Activated naive CD8-positive, alpha-beta T cell (primary cell): ENCODE results near the gene ZKSCAN3.

Source experiments
- H3K27ac Mint-ChIP-seq: one replicate; pipeline ENCODE4 v1.8.0; 2021; ENCODE audit warnings: mixed read lengths
- H3K27me3 Mint-ChIP-seq: one replicate; pipeline ENCODE4 v1.8.0; 2021; ENCODE audit warnings: mixed read lengths
- H3K36me3 Mint-ChIP-seq: one replicate; pipeline ENCODE4 v1.8.0; 2021; ENCODE audit warnings: mixed read lengths
- H3K4me1 Mint-ChIP-seq: one replicate; pipeline ENCODE4 v1.8.0; 2021; ENCODE audit warnings: low read depth, mixed read lengths
- H3K4me3 Mint-ChIP-seq: one replicate; pipeline ENCODE4 v1.8.0; 2021; ENCODE audit warnings: mild to moderate bottlenecking, mixed read lengths
- H3K9me3 Mint-ChIP-seq: one replicate; pipeline ENCODE4 v1.8.0; 2021; ENCODE audit warnings: low read depth, mixed read lengths

ZKSCAN3 gene

GRCh38 chr6:28335040-28335563 is 14.6 kb upstream of the ZKSCAN3 start:
- H3K27me3 Mint-ChIP-seq: no peaks in the 10 kb centered on the region
- peaks cover 3% of the 10 kb centered on the region for H3K36me3 Mint-ChIP-seq
- no peak overlapping the region for H3K27ac Mint-ChIP-seq
- H3K9me3 Mint-ChIP-seq: no peaks in the 10 kb centered on the region
- H3K4me3 Mint-ChIP-seq: peak overlapping the region; percentile 46
- peaks cover 10% of the 10 kb centered on the region for H3K4me1 Mint-ChIP-seq

DNA sequence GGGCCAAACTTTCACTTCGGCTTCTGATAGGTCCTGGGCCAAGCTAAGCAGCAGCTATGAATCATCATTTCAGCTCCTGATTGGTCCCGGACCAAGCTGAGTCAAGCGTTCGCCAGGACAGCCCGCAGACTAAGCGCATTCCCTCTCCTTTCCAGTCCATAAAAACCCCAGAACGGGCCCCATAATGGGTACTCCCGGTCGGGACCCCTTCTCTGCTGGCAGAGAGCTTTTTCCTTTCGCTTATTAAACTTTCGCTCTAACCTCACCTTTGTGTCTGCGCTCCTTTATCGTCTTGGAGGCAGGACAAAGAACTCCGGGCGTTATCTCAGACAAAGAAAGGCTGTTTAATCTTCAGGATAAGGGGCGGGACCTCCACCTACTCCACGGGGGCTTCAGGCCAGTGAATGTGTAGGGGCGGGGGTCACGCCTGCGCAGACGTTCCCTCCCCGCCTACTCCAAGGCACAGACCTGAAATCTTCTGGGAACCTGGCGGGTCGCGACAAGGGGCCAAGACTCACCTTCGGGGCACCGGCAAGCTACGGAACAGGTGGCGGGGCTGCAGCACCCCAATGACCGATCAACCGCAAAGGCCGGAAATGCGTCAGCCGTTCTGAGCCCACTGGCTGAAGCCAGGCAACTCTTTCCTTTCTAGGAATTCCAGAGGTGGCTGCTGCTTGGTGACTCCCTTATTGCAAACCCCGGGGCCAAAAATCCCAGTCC is 14.0 kb upstream of the ZKSCAN3 start, which contains the start of gene ZSCAN31:
Gene ZSCAN31, minus strand, starts transcription at position 585 of the 720 bp plus-strand sequence. CDS start 6,465 bp downstream, outside the sequence.
- Mint-ChIP-seq H3K27me3 (no peaks in the 10 kb centered on the region), H3K4me1 (peaks cover 10% of the 10 kb centered on the region), H3K27ac (no peak within 1 kb of the TSS), H3K9me3 (no peaks in the 10 kb centered on the region), H3K4me3 (peak within 1 kb of the TSS; percentile 46), H3K36me3 (peaks cover 4% of the 10 kb centered on the region)

- Mint-ChIP-seq H3K27me3 (no peaks in the 10 kb centered on the region), H3K27ac (no peak overlapping the region), H3K36me3 (peaks cover 7% of the 10 kb centered on the region), H3K4me3 (no peak overlapping the region), H3K4me1 (peaks cover 10% of the 10 kb centered on the region), H3K9me3 (no peaks in the 10 kb centered on the region)
These were observed 13.2 kb upstream of the ZKSCAN3 start for GRCh38 chr6:28336284-28337120.

- Mint-ChIP-seq H3K4me1 (peaks cover 10% of the 10 kb centered on the region), H3K36me3 (peaks cover 7% of the 10 kb centered on the region), H3K27me3 (no peaks in the 10 kb centered on the region), H3K9me3 (no peaks in the 10 kb centered on the region), H3K4me3 (no peak overlapping the region), H3K27ac (no peak overlapping the region)
These were observed 12.6 kb upstream of the ZKSCAN3 start for GRCh38 chr6:28337121-28337520.

- Mint-ChIP-seq H3K4me3 (no peak overlapping the region), H3K36me3 (peaks cover 7% of the 10 kb centered on the region), H3K9me3 (no peaks in the 10 kb centered on the region), H3K4me1 (no peaks in the 10 kb centered on the region), H3K27ac (no peak overlapping the region), H3K27me3 (peaks cover 3% of the 10 kb centered on the region)
These were observed 9.2 kb upstream of the ZKSCAN3 start for GRCh38 chr6:28340310-28341095.

GRCh38 chr6:28343898-28344677 is 5.7 kb upstream of the ZKSCAN3 start:
- peaks cover 7% of the 10 kb centered on the region for H3K36me3 Mint-ChIP-seq
- H3K27ac Mint-ChIP-seq: no peak overlapping the region
- peaks cover 12% of the 10 kb centered on the region for H3K27me3 Mint-ChIP-seq
- H3K4me3 Mint-ChIP-seq: no peak overlapping the region
- H3K9me3 Mint-ChIP-seq: no peaks in the 10 kb centered on the region
- H3K4me1 Mint-ChIP-seq: no peaks in the 10 kb centered on the region

- Mint-ChIP-seq H3K27me3 (peaks cover 12% of the 10 kb centered on the region), H3K36me3 (peaks cover 4% of the 10 kb centered on the region), H3K4me3 (no peak overlapping the region), H3K4me1 (peaks cover 8% of the 10 kb centered on the region), H3K27ac (no peak overlapping the region), H3K9me3 (no peaks in the 10 kb centered on the region)
These were observed 4.5 kb upstream of the ZKSCAN3 start for GRCh38 chr6:28345201-28345600.

- Mint-ChIP-seq H3K9me3 (no peaks in the 10 kb centered on the region), H3K27me3 (peaks cover 12% of the 10 kb centered on the region), H3K27ac (no peak overlapping the region), H3K4me3 (no peak overlapping the region), H3K36me3 (no peaks in the 10 kb centered on the region), H3K4me1 (peaks cover 27% of the 10 kb centered on the region)
These were observed 2.6 kb upstream of the ZKSCAN3 start for GRCh38 chr6:28347119-28347518.

DNA sequence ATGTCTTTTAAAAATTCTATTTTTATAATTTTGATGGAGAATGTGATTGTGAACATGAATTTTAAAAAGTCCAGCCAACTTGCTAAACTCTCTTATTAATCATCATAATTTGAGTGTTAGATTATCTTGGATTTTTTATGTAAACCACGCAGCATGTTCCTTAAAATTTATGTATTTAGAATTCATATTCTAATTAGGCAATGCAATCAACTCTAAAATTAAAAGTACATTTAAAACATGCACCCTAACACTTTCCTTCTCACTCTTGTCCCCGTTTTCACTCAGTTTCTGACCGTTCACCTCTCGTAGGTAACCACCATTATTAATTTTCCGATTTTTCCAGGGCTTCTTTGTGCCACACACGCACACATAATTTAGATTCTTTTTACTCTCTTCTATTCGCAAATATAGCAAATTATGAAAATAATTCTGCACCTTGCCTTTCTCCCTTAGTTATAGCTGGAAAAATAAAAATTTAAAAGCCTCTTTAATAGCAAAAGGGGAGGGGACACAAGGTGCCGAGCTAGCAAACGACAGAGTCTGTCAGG is 329 bp upstream of the ZKSCAN3 start:
- H3K4me3 Mint-ChIP-seq: peak overlapping the region; percentile 100
- no peaks in the 10 kb centered on the region for H3K9me3 Mint-ChIP-seq

GRCh38 chr6:28351087-28351486 is 1.3 kb downstream of the ZKSCAN3 start:
- Mint-ChIP-seq H3K4me3 (peak overlapping the region; percentile 100), H3K27me3 (peaks cover 6% of the 10 kb centered on the region)

More for the DNA sequence above, 329 bp upstream of the ZKSCAN3 start:
- H3K27me3 Mint-ChIP-seq: peaks cover 9% of the 10 kb centered on the region
- peak overlapping the region; percentile 91 for H3K27ac Mint-ChIP-seq
- peaks cover 28% of the 10 kb centered on the region for H3K4me1 Mint-ChIP-seq
- no peaks in the 10 kb centered on the region for H3K36me3 Mint-ChIP-seq

GRCh38 chr6:28351493-28351925 is 1.8 kb downstream of the ZKSCAN3 start:
- Mint-ChIP-seq H3K4me1 (peaks cover 39% of the 10 kb centered on the region), H3K4me3 (peak overlapping the region; percentile 100), H3K27me3 (peaks cover 6% of the 10 kb centered on the region), H3K27ac (no peak overlapping the region), H3K9me3 (no peaks in the 10 kb centered on the region), H3K36me3 (no peaks in the 10 kb centered on the region)

More at GRCh38 chr6:28351087-28351486, 1.3 kb downstream of the ZKSCAN3 start:
- H3K27ac Mint-ChIP-seq: no peak overlapping the region
- peaks cover 38% of the 10 kb centered on the region for H3K4me1 Mint-ChIP-seq
- H3K9me3 Mint-ChIP-seq: no peaks in the 10 kb centered on the region
- H3K36me3 Mint-ChIP-seq: no peaks in the 10 kb centered on the region

GRCh38 chr6:28353356-28353755 is 3.6 kb downstream of the ZKSCAN3 start:
- H3K36me3 Mint-ChIP-seq: no peaks in the 10 kb centered on the region
- peaks cover 39% of the 10 kb centered on the region for H3K4me1 Mint-ChIP-seq
- H3K27ac Mint-ChIP-seq: no peak overlapping the region
- H3K9me3 Mint-ChIP-seq: no peaks in the 10 kb centered on the region
- H3K4me3 Mint-ChIP-seq: no peak overlapping the region
- H3K27me3 Mint-ChIP-seq: no peaks in the 10 kb centered on the region

DNA sequence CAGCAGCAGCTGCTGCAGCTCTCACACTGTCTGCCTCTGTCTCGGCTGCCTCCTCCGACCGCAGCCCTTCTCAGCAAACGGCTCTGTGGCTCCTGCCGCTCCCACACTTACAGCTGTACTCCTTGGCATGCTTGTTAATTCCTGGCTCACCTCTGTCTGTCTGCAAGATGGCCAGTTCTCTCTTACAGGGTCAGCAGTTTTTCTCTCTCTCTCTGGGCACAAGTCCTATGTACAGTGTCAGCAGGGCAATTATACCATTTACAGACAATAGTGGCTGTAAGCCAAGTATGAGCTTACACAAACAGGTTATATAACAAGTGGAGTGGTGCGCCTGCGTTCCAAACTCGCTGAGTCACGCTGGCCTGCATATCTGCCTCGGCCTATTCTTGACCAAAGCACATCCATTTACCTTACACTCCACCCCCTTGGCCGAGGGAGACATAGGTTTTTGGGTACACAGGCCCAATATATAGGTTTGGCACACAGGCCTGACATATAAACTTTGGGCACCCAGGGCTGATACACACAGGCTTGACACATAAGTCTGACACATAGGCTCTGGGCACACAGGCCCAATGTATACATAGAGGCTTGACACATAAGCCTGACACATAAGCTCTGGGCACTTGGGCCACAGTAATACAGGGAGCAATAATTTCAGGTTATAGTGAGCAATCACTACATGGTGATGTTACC is 4.4 kb downstream of the ZKSCAN3 start:
- peaks cover 39% of the 10 kb centered on the region for H3K4me1 Mint-ChIP-seq

More for the DNA sequence above, 4.4 kb downstream of the ZKSCAN3 start:
- H3K4me3 Mint-ChIP-seq: no peak overlapping the region
- no peaks in the 10 kb centered on the region for H3K9me3 Mint-ChIP-seq
- H3K27me3 Mint-ChIP-seq: no peaks in the 10 kb centered on the region
- no peaks in the 10 kb centered on the region for H3K36me3 Mint-ChIP-seq
- peak overlapping the region; percentile 74 for H3K27ac Mint-ChIP-seq
